GM18858 (cell line): Measurements from ENCODE around the gene EPHX1.
A peak's percentile ranks its signal among the peaks of the same experiment; 100 is the strongest.

Experiments used
- ATAC-seq: cut with Tn5 transposase; IDR thresholded peaks from one replicate; pipeline ENCODE4 v1.9.1; 2021; ENCODE audit not compliant: unreplicated experiment

EPHX1 gene

DNA sequence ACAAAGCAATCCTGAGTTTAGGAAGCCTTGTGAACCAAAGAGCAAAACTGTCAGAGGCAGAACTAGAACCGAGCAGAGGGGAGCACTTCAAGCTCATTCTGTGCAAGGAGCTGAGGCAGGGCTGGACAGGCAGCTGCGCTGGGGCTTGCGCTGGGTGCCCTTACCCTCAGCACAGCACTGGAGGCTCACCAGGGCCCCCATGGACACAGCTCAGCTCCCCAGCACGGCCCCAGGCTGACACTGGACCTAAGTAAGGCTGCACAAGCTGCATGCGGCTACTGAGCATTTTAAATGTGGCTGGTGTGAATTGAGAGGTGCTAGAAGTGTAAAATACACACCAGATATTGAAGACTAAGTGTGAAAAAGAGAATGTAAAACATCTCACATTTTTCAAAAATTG lies 50.2 kb downstream of the EPHX1 start:
- no peak for ATAC-seq

DNA sequence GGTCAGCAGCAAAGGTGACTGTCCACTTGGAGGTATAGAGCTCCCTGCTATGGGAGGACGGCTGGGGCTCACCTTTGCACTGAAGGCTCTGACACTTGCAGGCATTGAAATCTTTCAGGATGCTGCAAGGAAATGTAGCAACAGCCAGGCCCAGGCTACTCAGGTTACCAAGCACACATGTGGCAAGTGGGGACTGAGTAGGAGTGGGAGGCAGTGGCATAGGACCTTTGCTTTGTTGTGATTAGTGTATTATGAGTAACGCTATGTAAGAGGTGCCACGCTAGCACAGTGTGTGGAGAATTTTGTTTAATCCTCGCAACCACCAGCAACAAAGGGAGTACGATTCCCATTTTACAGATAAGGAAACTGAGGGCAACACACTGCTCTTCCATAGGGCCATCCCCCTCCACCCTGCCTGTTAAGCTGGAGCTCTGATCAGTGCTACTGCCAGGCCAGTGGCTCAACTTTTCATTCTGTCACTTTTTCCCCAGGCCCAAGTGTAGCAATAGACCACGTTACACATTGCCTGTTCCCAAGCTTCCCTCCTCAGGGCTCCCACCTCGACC lies 51.0 kb downstream of the EPHX1 start:
- ATAC-seq: no peak

DNA sequence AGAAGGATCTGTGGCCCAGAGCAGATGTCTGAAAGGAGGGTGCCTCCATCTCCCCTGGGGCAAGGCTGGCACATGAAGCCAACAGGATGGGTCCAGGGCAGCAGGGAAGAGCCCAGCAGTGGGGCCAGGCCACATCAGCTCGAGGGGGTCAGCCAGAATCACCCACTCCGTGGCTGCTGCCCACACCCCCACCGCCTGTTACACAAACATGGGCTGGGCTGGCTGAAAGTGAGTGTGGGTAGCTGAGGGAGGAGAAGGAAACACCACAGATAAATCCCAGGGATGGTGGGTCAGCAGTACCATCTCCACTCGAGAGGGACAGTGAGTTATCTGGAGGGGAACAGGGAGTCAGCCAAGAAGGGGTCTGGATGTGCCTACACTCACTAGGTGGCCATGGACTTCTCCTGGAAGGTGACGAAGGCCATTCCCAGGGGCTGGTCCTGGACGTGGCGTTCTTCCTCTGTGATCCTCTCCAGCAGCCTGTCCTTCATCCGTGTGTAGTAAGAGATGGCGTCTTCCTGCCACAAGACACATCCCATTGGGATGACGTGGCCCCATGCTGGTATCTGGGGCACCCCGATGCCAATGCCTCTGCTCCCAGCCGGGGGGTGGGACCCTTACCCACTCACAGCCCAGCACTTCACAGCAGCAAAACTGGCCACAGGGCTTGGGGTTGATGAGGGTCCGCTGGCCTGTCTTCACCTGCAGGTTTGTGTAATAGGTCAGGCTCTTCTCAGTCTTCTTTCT lies 52.1 kb downstream of the EPHX1 start:
- no peak for ATAC-seq

DNA sequence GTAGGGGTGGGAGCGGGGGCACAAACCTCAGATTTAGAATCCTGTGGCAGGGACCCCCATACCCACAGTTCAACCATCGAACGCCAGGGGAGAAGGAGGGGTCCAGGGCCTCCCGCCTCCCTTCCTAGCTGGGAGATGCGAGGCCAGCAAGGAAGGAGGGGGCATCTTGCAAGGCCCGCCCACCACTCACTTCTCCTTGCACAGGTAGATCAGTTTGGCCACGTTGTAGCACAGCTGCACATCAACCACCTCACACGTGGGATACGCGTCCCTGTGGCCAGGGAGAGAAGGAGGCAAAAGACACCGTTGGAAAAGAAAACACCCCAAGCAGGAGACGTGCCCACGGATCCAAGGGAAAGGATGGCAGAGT lies 52.6 kb downstream of the EPHX1 start:
- no peak for ATAC-seq

DNA sequence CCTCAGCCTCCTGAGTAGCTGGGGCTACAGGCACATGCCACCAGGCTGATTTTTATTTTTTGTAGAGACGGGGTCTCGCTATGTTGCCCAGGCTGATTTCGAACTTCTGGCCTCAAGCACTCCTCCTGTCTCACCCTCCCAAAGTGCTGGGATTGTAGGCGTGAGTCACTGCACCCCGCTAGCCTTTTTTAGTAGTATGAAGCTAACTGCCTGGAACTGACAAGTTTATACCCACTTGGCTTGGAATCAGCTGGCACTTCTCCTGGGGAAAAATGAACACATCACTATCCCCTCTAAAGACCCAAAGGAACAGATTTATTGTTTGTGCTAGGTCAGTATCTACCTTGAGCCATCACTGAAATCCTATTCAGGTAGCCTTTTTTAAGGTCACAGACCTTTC lies 53.2 kb downstream of the EPHX1 start:
- ATAC-seq: no peak

DNA sequence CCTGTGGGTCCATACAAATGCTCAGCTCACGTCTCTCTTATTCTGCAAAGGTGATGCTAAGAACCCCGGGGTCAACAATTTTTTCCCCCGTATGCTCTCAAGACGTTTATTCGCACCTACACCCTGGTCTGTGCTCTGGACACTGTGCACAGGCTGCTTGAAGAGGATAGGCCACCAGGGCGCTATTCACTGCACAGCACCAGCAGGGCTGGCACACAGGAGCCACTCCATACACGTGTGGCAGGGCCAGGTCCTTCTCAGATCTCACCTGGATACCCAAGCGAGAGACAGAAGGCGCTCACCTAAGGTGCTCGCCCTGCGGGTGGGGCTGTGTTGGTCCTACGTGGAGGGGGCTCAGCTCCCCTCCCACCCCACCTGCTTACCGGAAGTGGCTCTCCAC lies 55.6 kb downstream of the EPHX1 start:
- ATAC-seq: no peak

DNA sequence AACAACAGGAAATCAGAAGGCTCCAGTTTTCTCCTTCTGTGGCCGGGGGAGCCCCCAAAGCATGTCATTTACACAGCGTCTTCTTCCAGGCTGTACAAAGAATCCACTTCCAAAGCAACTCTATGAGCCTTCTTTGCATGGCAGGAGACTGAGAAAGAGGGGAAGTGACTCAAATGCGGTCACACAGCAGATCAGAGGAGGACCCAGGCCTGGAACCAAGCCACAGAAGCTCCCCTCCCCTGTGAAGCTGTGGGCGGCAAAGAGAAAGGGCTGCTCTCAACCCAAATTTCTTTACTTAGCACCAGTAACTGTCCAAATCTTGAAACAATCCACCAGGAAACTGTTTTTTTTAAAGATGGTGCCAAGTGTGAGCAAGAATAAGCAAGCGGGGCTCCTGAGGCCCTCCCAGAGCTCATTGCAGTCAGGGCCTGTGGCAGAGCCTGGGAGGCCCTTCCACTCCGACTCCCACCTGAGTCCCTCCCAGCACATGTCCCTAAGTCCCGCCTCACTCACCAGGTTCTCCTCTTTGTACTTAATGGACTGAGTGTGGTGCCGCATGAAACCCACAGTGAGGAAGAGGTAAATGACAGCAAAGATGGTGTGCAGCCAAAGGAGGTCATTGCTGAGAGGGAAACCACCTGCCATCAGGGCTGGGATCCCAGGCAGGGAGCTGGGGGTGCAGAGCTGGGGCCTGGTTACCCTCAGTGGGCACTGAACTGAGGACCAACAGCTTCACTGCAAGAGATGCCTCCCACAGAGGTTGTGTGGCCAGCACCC lies 56.3 kb downstream of the EPHX1 start:
- peak; percentile 58 for ATAC-seq

DNA sequence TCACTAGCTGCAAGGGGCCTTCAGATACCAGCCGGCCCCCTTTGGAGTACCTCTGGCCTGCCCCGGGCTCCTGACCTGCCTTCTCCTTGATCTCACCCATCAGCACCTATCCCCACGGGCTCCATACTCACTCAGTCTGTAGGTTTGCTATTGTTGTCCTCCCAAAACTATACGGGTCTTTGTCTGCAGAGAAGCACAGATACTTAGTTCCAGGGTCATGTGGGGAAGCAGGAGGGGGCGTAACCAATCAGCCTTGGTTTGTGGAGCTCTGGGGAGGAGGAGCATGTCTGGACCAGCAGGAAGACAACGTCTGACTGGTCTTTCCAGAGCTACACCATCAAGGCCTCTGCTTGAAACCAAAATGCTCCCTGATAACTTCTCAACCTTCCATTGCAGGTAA lies 57.1 kb downstream of the EPHX1 start:
- ATAC-seq: no peak

DNA sequence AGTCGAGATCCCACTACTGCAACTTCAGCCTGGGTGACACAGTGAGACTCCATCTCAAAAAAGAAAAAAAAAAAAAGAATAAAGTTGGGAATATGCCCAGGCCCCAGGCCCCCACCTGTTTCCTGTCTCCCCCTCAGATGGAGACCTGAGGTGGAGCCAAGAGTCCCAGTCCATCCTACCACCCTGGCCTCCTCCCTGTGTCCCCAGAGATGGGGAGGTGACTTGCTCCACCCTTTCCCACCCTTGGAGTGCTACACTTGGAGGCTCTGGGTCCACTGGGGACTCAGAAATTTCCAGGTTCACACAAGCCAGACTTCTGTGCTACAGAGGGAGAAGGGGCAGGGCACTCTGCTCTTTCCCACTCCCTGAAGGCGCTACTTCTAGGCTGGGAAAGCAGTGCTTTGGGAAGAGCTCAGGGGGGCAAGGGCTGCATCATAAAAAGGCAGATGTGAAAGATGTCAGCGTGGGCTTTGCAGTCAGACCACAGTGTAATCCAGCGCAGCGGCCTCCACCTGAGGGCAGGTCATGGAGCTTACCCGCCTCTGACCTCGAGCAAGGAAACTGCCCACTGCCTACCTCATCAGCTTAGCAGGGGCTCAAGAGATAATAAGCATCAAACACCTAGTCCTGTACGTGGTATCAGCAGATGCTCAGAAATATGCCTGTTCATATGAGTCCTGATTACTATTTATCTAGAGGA lies 58.9 kb downstream of the EPHX1 start:
- ATAC-seq: no peak

DNA sequence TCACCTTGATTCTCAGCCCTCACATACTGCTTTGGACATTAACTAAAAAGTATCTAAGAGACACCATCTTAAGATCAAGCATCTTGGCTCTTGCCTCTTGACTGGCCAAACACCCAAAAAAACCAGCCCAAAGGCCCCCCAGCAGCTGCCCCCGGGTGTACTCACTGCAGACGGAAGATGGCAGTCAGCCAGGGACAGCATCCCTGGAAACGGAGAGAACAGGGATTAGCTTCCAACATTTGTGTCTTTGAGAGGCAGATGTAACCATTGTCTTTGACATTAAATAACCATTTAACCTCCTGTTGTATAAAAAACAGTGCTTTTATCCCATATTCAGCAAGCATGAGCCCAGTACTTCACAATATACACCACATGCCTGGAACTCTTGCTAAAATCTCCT lies 61.0 kb downstream of the EPHX1 start:
- no peak for ATAC-seq

DNA sequence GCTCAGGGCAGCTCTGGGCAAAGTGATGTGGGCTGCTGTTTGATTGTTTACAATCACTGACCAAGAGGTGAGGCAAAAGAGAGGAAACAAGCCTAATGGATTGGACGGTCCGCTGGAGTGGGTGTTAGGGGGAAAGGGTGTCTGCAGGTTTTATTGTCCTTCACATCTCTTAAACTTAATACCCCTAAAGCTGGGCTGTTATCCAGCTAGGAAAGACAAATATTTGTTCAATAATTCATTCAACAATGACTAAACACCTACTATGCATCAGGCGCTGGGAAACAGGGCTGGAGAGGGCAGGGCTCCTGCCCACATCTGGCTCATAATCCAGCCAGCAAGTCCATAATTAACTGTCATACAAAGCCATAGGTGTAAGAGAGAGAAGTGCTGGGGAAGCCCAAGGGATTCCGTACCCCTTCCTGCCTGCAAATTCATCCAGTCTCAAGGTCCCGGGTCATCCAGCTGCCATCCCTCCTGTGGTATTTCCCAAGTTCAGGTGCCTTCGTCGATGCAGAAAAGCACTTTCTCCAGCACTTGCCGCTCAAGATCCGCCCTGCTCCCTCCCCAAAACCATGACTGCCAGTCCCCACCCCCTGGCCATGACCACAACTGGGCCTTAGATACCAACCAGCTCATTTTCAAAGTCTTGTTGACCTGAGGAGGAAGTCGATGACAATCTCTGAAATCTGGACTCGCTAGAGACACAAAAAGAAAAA lies 61.6 kb downstream of the EPHX1 start:
- no peak for ATAC-seq

DNA sequence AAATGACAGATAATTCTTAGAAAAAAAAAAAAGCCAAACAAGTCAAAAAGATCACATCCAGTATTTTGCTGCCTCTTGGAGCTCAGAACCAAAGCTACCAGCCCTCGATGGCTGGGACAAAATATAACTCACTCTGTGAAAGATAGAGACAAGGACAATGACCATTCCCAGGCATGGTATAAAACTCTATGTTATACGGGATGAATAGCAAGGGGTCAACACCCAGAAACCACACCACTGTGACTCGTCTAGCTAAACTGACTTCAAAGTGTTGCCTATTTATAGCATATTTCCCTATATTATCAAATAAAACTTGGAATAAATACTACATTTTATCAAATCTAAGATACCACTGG lies 62.1 kb downstream of the EPHX1 start:
- no peak for ATAC-seq

DNA sequence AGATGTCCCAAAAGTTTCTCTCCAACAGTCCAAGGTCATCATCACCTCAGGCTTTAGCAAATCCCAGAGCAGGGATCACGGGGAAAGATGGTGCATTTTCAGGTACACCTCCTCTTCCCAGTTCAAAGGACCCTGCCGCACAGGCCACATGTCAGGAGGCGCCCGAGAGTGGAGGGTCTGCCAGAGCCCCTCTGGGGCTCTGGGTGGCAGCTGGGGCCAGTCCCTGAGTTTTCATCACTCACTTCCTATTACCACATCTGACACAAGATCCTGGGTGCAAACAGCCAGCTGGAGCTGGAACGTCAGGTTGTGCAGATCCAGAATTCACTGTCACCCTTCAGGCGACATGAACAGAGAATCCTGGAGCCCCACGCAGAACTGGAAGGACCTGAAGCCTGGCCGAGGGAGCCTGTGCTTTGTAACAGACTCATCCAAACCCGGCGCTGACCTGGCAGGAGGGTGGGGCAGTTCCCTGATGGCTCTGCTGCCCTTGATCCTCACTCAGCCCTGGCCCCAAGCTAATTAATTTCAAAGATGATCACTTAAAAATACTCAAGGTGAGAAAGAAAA lies 63.4 kb downstream of the EPHX1 start:
- no peak for ATAC-seq

DNA sequence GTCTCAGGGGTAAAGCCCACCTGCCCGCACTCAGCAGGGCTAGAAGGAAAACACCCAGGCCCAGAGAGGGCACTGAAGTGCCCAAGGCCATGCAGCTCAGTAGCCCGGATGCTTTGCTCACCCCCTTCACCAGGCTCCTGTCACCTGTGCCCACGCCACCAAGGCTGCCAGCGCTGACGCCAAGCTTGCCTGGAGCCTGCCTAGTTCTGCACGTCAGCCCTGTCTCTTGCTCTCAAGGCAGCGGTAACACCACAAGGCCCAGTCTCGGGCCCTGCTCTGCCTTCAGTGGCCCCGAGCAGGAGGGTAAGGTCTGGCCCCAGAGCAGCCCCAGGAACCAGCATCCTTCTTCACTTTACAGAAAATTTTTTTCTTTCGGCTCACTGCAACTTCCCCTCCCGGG lies 64.5 kb downstream of the EPHX1 start:
- no peak for ATAC-seq

DNA sequence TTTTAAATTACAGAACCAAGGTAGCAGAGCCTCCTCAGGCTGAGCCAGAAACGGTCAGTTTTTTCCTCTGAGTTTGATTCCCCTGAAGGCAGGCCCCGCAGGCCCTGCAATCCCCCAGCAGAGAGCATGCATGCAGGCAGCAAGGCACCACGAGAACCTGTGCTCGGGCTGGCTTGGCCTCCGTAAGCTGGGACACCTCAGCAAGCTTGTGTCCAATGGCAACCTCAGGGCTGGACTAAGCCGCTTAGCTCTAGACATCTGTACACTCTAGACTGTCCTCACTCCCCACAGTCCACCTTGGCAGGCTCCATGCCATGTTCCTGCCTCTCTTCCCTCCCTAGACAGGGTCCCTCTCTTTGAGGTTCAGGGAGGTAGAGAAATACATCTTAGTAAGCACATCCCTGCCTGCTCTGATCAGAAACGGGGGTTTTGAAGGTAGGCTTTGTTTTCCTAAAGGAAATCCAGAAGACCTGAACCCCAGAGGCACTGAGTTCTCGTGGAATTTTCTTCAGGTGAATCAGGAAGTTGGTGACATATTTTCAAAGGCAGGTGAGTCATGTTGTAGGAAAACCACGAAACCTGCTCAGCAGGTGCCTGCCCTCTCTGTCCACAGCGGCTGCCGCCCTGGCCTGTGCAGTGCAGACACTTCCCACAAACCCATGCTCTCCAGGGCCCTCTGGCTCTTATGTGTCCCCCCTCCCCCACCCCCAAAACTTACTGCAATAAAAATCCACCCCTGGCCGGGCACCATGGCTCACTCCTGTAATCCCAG lies 65.3 kb downstream of the EPHX1 start:
- ATAC-seq: no peak

DNA sequence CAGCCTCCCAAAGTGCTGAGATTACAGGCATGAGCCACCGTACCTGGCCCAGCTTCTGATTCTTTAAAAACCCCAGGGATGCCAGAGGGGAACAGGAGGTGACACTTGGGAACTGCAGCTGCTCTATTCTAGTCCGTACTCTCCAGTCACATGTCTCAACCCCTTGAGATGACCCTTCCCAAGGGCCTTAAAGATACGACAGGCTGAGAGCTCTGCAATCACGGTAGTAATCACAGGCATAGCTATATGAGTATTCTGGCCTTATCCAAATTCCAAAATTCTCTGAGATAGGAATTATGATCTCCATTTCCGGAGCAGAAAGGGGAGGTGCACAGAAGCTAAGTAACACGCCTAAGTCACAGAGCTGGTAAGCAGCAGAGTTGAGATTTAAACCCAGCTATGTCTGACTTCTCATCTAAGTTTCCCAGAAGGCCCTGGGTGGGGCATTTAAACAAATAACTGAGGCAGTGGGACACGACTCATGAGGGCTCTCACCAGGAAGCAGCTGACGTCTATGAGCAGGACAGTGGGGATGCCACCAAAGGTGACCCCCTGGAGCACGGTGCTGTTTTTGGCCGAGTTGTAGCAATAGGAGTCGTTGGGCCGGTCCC lies 67.1 kb downstream of the EPHX1 start:
- no peak for ATAC-seq

DNA sequence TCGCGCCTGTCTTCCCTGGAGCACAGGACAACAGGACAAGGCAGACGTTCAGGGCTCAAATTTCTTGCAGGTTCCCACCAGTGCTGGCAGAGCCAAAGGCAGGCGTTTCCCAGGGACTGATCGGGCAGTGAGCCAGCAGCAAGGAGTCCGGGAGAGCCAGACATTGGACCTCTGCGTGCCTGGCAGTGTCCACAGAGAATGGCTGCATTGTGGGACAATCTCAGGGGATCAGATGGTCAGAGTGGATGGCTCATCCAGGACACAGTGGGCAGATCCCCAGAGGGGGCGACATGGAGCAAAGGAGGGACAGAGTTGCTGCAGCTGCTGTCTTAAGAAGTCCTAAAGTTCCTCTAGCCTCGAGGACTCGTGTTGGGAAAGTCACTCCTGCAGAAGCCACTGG lies 67.7 kb downstream of the EPHX1 start:
- ATAC-seq: no peak

DNA sequence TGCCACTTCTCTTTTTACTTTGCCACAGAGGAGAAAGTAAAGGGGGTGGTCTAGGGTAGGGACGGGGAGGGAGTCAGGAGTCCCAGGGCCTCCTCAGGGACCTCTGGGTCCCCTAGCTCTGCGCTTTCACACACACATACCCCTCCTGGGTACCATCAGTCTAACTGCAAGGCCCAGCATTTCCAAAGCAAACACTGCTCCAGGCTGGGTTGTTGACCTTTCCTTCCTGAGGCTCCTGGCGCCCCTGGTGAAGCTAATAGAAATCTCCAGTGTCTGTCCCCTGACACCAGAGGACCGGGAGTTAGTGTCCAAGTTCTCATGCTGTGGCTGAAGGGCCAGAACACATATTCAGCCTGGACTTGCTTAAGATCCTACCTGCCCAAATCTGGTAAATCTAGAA lies 68.4 kb downstream of the EPHX1 start:
- no peak for ATAC-seq

DNA sequence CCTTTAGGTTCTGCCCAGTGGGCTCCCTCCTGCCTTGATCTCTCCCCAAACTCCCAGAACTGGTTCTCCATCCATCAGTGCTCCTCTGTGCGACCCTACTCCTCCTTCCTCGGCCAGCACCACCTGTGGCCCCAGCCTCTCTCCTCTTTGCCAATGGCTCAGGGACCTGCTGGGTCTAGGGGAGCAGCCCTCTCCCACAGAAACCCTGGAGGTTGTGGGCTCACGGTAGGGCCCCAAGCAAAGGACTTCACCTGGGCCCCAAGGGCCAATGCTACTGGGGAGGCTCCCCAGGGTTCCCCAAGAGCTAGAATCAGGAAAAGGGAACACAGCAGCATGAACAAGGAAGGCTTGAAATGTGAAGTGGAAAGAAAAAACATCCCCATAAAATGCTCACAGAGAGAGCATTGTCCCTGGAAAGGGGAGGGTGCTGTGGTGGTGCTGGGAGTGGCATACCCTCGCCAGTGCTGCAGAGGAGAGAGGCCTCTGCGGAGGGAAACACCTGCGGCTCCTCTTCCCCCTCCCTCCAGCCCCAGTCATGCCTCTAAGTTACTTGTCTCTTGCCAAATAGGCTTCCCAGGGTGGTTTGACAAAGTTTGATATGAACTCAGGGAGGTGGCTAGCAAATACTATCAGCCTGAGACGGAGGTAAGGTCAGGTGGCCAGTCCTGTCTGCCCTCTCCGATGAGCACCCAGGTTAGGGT lies 69.7 kb downstream of the EPHX1 start:
- ATAC-seq: no peak
